Mesenchymal stem cell (in vitro differentiated cells and primary cell): ENCODE results near the gene CEP44.

Experiments
- DNase-seq: peaks from one replicate; pipeline ENCODE4 v3.0.0-alpha.2; 2013
- H2AFZ ChIP-seq: one replicate; pipeline ENCODE4 v1.6.1; 2013; ENCODE audit warnings: low read depth, mild to moderate bottlenecking, control low read depth, inconsistent platforms, low read length, moderate library complexity
- H2AK5ac ChIP-seq: 2 replicates; pipeline ENCODE4 v1.6.1; 2013; ENCODE audit warnings: low read length, moderate library complexity, mild to moderate bottlenecking, inconsistent platforms; ENCODE audit not compliant: severe bottlenecking
- H2BK120ac ChIP-seq: one replicate; pipeline ENCODE4 v1.6.1; 2013; ENCODE audit warnings: low read depth, mild to moderate bottlenecking, inconsistent platforms, low read length, moderate library complexity
- H2BK12ac ChIP-seq, 2 experiments: one replicate each; pipeline ENCODE4 v1.6.1; 2013; ENCODE audit warnings: inconsistent platforms in 2 of 2, low read length in 2 of 2, mild to moderate bottlenecking in 2 of 2, moderate library complexity in 2 of 2, control low read depth in 1 of 2
- H2BK15ac ChIP-seq: one replicate; pipeline ENCODE4 v1.6.1; 2013; ENCODE audit warnings: mild to moderate bottlenecking, low read depth, inconsistent platforms; ENCODE audit not compliant: poor library complexity, severe bottlenecking
- H2BK5ac ChIP-seq: 2 replicates; pipeline ENCODE4 v1.6.1; 2013; ENCODE audit warnings: low read depth, mild to moderate bottlenecking, low read length, control low read depth, inconsistent platforms; ENCODE audit not compliant: poor library complexity, severe bottlenecking
- H3K14ac ChIP-seq, 2 experiments: one replicate each; pipeline ENCODE4 v1.6.1; 2013; ENCODE audit warnings: inconsistent platforms in 2 of 2, low read length in 2 of 2, control low read depth in 1 of 2, mild to moderate bottlenecking in 1 of 2, moderate library complexity in 1 of 2
- H3K18ac ChIP-seq, 2 experiments: one replicate each; pipeline ENCODE4 v1.6.1; 2013; ENCODE audit warnings: inconsistent platforms in 2 of 2, low read length in 2 of 2, control low read depth in 1 of 2, low read depth in 1 of 2, mild to moderate bottlenecking in 1 of 2
- H3K23ac ChIP-seq, 2 experiments: one replicate each; pipeline ENCODE4 v1.6.1; 2013; ENCODE audit warnings: inconsistent platforms in 2 of 2, low read length in 2 of 2, mild to moderate bottlenecking in 2 of 2, moderate library complexity in 2 of 2, control low read depth in 1 of 2
- H3K27ac ChIP-seq: 2 replicates; pipeline ENCODE4 v1.5.1; 2013; ENCODE audit warnings: mild to moderate bottlenecking, moderate library complexity, low read length, control low read depth, inconsistent platforms; ENCODE audit not compliant: poor library complexity, severe bottlenecking
- H3K27me3 ChIP-seq, 2 experiments: 2 replicates each; pipeline versions ENCODE4 v1.6.1 to v1.7.0; 2013; ENCODE audit warnings: low read length in 2 of 2, mild to moderate bottlenecking in 2 of 2, moderate library complexity in 2 of 2, control low read depth in 1 of 2, inconsistent platforms in 1 of 2; ENCODE audit not compliant: control insufficient read depth in 1 of 2, insufficient read depth in 1 of 2
- H3K36me3 ChIP-seq, 2 experiments: 2 replicates each; pipeline versions ENCODE4 v1.6.1 to v1.7.0; 2013; ENCODE audit warnings: low read length in 2 of 2, control low read depth in 1 of 2, inconsistent platforms in 1 of 2, low read depth in 1 of 2, mild to moderate bottlenecking in 1 of 2; ENCODE audit not compliant: insufficient read depth in 2 of 2, control insufficient read depth in 1 of 2
- H3K4ac ChIP-seq, 2 experiments: one replicate each; pipeline ENCODE4 v1.6.1; 2013; ENCODE audit warnings: inconsistent platforms in 2 of 2, low read length in 2 of 2, mild to moderate bottlenecking in 2 of 2, moderate library complexity in 2 of 2, control low read depth in 1 of 2, low read depth in 1 of 2
- H3K4me1 ChIP-seq: 2 replicates; pipeline ENCODE4 v1.6.1; 2013; ENCODE audit warnings: low read depth, low read length, control low read depth; ENCODE audit not compliant: control insufficient read depth, insufficient read depth
- H3K4me2 ChIP-seq: 2 replicates; pipeline ENCODE4 v1.6.1; 2013; ENCODE audit warnings: low read length, mild to moderate bottlenecking, inconsistent platforms; ENCODE audit not compliant: poor library complexity, severe bottlenecking
- H3K4me3 ChIP-seq, 2 experiments: 2 replicates each; pipeline versions ENCODE4 v1.5.1 to v1.7.0; 2013; ENCODE audit warnings: low read length in 2 of 2, mild to moderate bottlenecking in 2 of 2, control low read depth in 1 of 2, low read depth in 1 of 2; ENCODE audit not compliant: insufficient read depth in 1 of 2
- H3K79me1 ChIP-seq: replicated peaks from 2 replicates; pipeline ENCODE4 v1.6.1; 2013; ENCODE audit warnings: mild to moderate bottlenecking, control low read depth, low read length, inconsistent platforms; ENCODE audit not compliant: poor library complexity, severe bottlenecking
- H3K9ac ChIP-seq: 2 replicates; pipeline ENCODE4 v1.7.0; 2013; ENCODE audit warnings: mild to moderate bottlenecking, low read length, moderate library complexity
- H3K9me3 ChIP-seq: 2 replicates; pipeline ENCODE4 v1.7.0; 2013; ENCODE audit warnings: mild to moderate bottlenecking, low read length; ENCODE audit not compliant: control insufficient read depth
- H4K8ac ChIP-seq: one replicate; pipeline ENCODE4 v1.6.1; 2013; ENCODE audit warnings: inconsistent platforms, mild to moderate bottlenecking, low read length, moderate library complexity
- H4K91ac ChIP-seq: one replicate; pipeline ENCODE4 v1.6.1; 2013; ENCODE audit warnings: mild to moderate bottlenecking, low read length, inconsistent platforms
- WGBS: methylation state at CpG from one replicate; pipeline ENCODE4 v1.1.7; 2013; ENCODE audit warnings: mixed read lengths; 5-methylcytosine and 5-hydroxymethylcytosine counted together

Gene CEP44

DNA sequence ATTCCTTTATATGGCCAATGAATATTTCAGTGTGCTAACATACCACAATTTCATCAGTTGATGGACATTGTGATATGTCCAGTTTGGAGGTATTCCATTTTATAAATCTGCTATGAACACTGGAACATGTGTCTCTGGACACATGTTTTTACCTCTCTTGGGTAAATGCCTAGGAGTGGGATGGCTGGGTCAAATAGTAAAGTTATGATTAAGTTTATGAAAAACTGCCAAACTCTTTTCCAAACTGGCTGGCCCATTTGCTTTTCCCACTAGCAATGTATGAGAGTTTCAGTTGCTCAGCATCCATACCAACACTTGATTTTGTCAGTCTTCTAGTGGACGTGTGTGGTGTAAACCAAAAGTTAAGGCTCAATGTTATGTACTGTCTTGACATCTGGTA, 40.5 kb downstream of the CEP44 start:
- Histone ChIP-seq H3K14ac (no peak overlapping the region), H3K4me1 (no peaks in the 10 kb centered on the region), H4K8ac (no peak overlapping the region), H3K18ac (no peak overlapping the region), H3K4ac (no peak overlapping the region), H4K91ac (no peak overlapping the region), H2BK120ac (no peak overlapping the region), H3K23ac (no peak overlapping the region), H3K27ac (no peak overlapping the region), H3K27me3 (no peaks in the 10 kb centered on the region), H2AFZ (no peak overlapping the region), H3K9ac (no peak overlapping the region), H2BK15ac (no peak overlapping the region), H2BK5ac (no peak overlapping the region), H3K4me2 (no peak overlapping the region), H3K36me3 (no peaks in the 10 kb centered on the region), H3K4me3 (peak overlapping the region in 1 of 2 experiments; percentile 3), H3K79me1 (no peaks in the 10 kb centered on the region), H3K9me3 (no peaks in the 10 kb centered on the region), H2AK5ac (no peak overlapping the region), H2BK12ac (no peak overlapping the region)
- no CpG with 5 or more reads among the region's 1 CpG for WGBS
- DNase-seq = no peak

- Histone ChIP-seq H3K4me3 (peak overlapping the region in 1 of 2 experiments; percentile 3), H3K36me3 (no peaks in the 10 kb centered on the region), H2AK5ac (no peak overlapping the region), H3K9me3 (no peaks in the 10 kb centered on the region), H2BK120ac (no peak overlapping the region), H2AFZ (no peak overlapping the region), H3K79me1 (no peaks in the 10 kb centered on the region), H3K9ac (no peak overlapping the region), H3K4ac (no peak overlapping the region), H3K27me3 (no peaks in the 10 kb centered on the region), H3K4me1 (no peaks in the 10 kb centered on the region), H4K91ac (no peak overlapping the region), H2BK5ac (no peak overlapping the region), H3K14ac (no peak overlapping the region), H4K8ac (no peak overlapping the region), H2BK15ac (no peak overlapping the region), H3K23ac (no peak overlapping the region), H3K27ac (no peak overlapping the region), H2BK12ac (no peak overlapping the region), H3K18ac (no peak overlapping the region), H3K4me2 (no peak overlapping the region)
- 50% methylated on average over 1 of the region's 2 CpGs for WGBS
- no peak for DNase-seq
These were observed 41.0 kb downstream of the CEP44 start for GRCh38 chr4:174324725-174325124.

GRCh38 chr4:174332741-174333493, 49.2 kb downstream of the CEP44 start:
- H3K4ac ChIP-seq = no peak overlapping the region
- H2BK5ac ChIP-seq = no peak overlapping the region
- H2AFZ ChIP-seq = no peak overlapping the region
- H2AK5ac ChIP-seq = no peak overlapping the region
- H3K36me3 ChIP-seq = no peaks in the 10 kb centered on the region
- no peak overlapping the region for H3K23ac ChIP-seq
- no peak overlapping the region for H3K27ac ChIP-seq
- no peak overlapping the region for H3K4me2 ChIP-seq
- no peak overlapping the region for H3K14ac ChIP-seq
- no peak overlapping the region for H2BK15ac ChIP-seq
- H3K4me3 ChIP-seq = no peak overlapping the region
- no peak for DNase-seq
- H4K91ac ChIP-seq = no peak overlapping the region
- H4K8ac ChIP-seq = no peak overlapping the region
- WGBS = 100% methylated on average over 2 of the region's 4 CpGs
- no peak overlapping the region for H3K9ac ChIP-seq
- H3K18ac ChIP-seq = no peak overlapping the region
- H2BK12ac ChIP-seq = no peak overlapping the region
- H3K4me1 ChIP-seq = no peaks in the 10 kb centered on the region
- H2BK120ac ChIP-seq = no peak overlapping the region
- no peaks in the 10 kb centered on the region for H3K9me3 ChIP-seq
- no peaks in the 10 kb centered on the region for H3K79me1 ChIP-seq
- no peaks in the 10 kb centered on the region for H3K27me3 ChIP-seq

GRCh38 chr4:174334628-174335027, 50.9 kb downstream of the CEP44 start:
- Histone ChIP-seq H3K9me3 (no peaks in the 10 kb centered on the region), H3K18ac (no peak overlapping the region), H3K27ac (no peak overlapping the region), H4K91ac (no peak overlapping the region), H3K4ac (no peak overlapping the region), H3K79me1 (no peaks in the 10 kb centered on the region), H2BK5ac (no peak overlapping the region), H2AFZ (no peak overlapping the region), H3K4me2 (no peak overlapping the region), H3K9ac (no peak overlapping the region), H3K27me3 (no peaks in the 10 kb centered on the region), H3K36me3 (no peaks in the 10 kb centered on the region), H4K8ac (no peak overlapping the region), H2BK12ac (no peak overlapping the region), H2BK15ac (no peak overlapping the region), H2BK120ac (no peak overlapping the region), H2AK5ac (no peak overlapping the region), H3K14ac (no peak overlapping the region), H3K23ac (no peak overlapping the region), H3K4me3 (no peak overlapping the region), H3K4me1 (no peaks in the 10 kb centered on the region)
- WGBS = 92% methylated on average over 3 of the region's 3 CpGs
- no peak for DNase-seq
